ENCODE results near the gene SIPA1L3. TPM values are rescaled to one million over a fixed set of nuclear protein-coding genes. Genes with fewer than 3 reads are reported as not detected.
A peak's percentile ranks its signal among the peaks of the same experiment; 100 is the strongest.

The SIPA1L3 gene
- total and polyA plus RNA-seq, 2 of the 13 experiments (the other 11 are each of a cell fraction or from before 2014, with no cell fraction given): 5.5 to 7.7 TPM

DNA sequence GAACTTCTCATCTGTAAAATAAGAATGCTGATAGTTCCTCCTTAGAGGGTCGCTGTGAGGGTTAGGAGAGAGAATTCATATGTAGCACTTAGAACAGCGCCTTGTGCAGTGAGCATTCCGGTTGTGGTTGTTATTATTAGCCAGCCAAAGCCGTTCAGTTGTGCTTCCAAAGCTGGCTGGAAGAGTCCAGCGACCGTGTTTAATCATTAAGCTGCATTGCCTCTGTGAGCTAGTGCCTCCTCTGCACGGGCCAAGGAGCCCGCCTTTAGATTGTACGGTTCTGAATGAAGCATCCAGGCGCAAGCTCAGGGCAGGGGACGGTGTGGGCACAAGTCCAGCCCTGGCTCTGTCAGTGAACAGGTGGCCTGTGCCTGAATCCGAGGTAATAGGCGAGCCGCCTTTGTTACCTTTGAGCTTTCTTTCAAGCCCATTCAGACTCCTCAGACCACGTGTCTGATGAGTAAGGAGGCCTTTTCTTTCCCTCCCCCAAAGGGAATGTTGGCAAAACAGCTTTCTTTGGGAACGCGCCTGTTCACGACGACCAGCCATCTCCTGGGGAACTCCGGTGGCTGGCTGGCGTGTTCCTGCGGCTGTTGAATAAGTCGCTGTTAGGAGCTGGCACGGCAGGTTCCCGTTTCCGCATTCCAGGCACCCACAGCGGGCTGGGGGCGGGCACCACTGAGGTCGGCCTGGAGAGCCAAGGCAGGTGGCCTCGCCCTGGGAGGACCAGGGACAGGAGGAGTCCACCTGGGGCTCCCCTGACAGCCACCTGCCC lies 25.1 kb downstream of the SIPA1L3 start (continued):
- TF ChIP-seq KAT8 (CRISPR knock-in tag; IDR thresholded peaks at IDR 0.05): peak; percentile 68; the same call in 1 of the 2 replicates
- TF ChIP-seq CEBPB (IDR thresholded peaks at IDR 0.05; ENCODE audit: borderline replicate concordance, low read depth, low read length): no peak
- TF ChIP-seq, protein P1, sequence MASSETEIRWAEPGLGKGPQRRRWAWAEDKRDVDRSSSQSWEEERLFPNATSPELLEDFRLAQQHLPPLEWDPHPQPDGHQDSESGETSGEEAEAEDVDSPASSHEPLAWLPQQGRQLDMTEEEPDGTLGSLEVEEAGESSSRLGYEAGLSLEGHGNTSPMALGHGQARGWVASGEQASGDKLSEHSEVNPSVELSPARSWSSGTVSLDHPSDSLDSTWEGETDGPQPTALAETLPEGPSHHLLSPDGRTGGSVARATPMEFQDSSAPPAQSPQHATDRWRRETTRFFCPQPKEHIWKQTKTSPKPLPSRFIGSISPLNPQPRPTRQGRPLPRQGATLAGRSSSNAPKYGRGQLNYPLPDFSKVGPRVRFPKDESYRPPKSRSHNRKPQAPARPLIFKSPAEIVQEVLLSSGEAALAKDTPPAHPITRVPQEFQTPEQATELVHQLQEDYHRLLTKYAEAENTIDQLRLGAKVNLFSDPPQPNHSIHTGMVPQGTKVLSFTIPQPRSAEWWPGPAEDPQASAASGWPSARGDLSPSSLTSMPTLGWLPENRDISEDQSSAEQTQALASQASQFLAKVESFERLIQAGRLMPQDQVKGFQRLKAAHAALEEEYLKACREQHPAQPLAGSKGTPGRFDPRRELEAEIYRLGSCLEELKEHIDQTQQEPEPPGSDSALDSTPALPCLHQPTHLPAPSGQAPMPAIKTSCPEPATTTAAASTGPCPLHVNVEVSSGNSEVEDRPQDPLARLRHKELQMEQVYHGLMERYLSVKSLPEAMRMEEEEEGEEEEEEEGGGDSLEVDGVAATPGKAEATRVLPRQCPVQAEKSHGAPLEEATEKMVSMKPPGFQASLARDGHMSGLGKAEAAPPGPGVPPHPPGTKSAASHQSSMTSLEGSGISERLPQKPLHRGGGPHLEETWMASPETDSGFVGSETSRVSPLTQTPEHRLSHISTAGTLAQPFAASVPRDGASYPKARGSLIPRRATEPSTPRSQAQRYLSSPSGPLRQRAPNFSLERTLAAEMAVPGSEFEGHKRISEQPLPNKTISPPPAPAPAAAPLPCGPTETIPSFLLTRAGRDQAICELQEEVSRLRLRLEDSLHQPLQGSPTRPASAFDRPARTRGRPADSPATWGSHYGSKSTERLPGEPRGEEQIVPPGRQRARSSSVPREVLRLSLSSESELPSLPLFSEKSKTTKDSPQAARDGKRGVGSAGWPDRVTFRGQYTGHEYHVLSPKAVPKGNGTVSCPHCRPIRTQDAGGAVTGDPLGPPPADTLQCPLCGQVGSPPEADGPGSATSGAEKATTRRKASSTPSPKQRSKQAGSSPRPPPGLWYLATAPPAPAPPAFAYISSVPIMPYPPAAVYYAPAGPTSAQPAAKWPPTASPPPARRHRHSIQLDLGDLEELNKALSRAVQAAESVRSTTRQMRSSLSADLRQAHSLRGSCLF (CRISPR knock-in tag; IDR thresholded peaks at IDR 0.05; ENCODE audit: borderline replicate concordance): no peak
- TF ChIP-seq ZFY (CRISPR knock-in tag; IDR thresholded peaks at IDR 0.05): peak; percentile 56; the same call in 1 of the 2 replicates
- no peak for TF ChIP-seq LBX2 (CRISPR knock-in tag; IDR thresholded peaks at IDR 0.05; ENCODE audit: borderline replicate concordance)
- no peak for TF ChIP-seq GFI1 (CRISPR knock-in tag; IDR thresholded peaks at IDR 0.05; ENCODE audit: borderline replicate concordance)
- TF ChIP-seq ZFP91 (CRISPR knock-in tag; IDR thresholded peaks at IDR 0.05; ENCODE audit: borderline replicate concordance): peak; percentile 58; the same call in 1 of the 2 replicates
- TF ChIP-seq, protein P2, sequence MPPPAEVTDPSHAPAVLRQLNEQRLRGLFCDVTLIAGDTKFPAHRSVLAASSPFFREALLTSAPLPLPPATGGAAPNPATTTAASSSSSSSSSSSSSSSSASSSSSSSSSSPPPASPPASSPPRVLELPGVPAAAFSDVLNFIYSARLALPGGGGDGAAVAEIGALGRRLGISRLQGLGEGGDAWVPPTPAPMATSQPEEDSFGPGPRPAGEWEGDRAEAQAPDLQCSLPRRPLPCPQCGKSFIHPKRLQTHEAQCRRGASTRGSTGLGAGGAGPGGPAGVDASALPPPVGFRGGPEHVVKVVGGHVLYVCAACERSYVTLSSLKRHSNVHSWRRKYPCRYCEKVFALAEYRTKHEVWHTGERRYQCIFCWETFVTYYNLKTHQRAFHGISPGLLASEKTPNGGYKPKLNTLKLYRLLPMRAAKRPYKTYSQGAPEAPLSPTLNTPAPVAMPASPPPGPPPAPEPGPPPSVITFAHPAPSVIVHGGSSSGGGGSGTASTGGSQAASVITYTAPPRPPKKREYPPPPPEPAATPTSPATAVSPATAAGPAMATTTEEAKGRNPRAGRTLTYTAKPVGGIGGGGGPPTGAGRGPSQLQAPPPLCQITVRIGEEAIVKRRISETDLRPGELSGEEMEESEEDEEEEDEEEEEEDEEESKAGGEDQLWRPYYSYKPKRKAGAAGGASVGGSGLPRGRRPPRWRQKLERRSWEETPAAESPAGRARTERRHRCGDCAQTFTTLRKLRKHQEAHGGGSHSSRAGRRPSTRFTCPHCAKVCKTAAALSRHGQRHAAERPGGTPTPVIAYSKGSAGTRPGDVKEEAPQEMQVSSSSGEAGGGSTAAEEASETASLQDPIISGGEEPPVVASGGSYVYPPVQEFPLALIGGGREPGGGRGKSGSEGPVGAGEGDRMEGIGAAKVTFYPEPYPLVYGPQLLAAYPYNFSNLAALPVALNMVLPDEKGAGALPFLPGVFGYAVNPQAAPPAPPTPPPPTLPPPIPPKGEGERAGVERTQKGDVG (CRISPR knock-in tag; IDR thresholded peaks at IDR 0.05; ENCODE audit: borderline replicate concordance): peak; percentile 84
- no peak for TF ChIP-seq SKI (IDR thresholded peaks at IDR 0.05; ENCODE audit: partially characterized antibody)
- TF ChIP-seq, protein P3, sequence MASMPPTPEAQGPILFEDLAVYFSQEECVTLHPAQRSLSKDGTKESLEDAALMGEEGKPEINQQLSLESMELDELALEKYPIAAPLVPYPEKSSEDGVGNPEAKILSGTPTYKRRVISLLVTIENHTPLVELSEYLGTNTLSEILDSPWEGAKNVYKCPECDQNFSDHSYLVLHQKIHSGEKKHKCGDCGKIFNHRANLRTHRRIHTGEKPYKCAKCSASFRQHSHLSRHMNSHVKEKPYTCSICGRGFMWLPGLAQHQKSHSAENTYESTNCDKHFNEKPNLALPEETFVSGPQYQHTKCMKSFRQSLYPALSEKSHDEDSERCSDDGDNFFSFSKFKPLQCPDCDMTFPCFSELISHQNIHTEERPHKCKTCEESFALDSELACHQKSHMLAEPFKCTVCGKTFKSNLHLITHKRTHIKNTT (CRISPR knock-in tag; IDR thresholded peaks at IDR 0.05): no peak
- TF ChIP-seq ZNF7 (CRISPR knock-in tag; IDR thresholded peaks at IDR 0.05): no peak
- TF ChIP-seq ZNF274 (CRISPR knock-in tag; IDR thresholded peaks at IDR 0.05): peak; percentile 70; the same call in 1 of the 2 replicates
- no peak for TF ChIP-seq ZNF562 (CRISPR knock-in tag; IDR thresholded peaks at IDR 0.05; ENCODE audit: borderline replicate concordance)
- TF ChIP-seq ZNF766 (CRISPR knock-in tag; IDR thresholded peaks at IDR 0.05; ENCODE audit: borderline replicate concordance): peak; percentile 38; the same call in 1 of the 2 replicates
- no peak for TF ChIP-seq PBX2 (CRISPR knock-in tag; IDR thresholded peaks at IDR 0.05)
